GM23338 (cell line): ENCODE measurements around the gene ACP2. TPM values are rescaled to one million over a fixed set of nuclear protein-coding genes. Genes with fewer than 3 reads are reported as not detected.

Source experiments
- ATAC-seq: fragments of 200-7000 bp; cut with Tn5 transposase; 3 replicates; pipeline ENCODE4 v1.9.1; 2020
- DNase-seq: peaks from one replicate; pipeline ENCODE4 v3.0.0-alpha.2; 2015; ENCODE audit warnings: low spot score
- H2AFZ ChIP-seq: fragments of 200-600 bp; sonication (generic); 2 replicates; pipeline ENCODE4 v1.8.0; 2016; ENCODE audit warnings: antibody characterized with exemption, mild to moderate bottlenecking, moderate library complexity
- H3F3A ChIP-seq: fragments of 200-600 bp; sonication (generic); replicated peaks from 2 replicates; pipeline ENCODE4 v1.8.0; 2017; ENCODE audit warnings: antibody characterized with exemption, mixed run types, low read depth
- H3K27ac ChIP-seq: fragments of 200-600 bp; sonication (generic); 2 replicates; pipeline ENCODE4 v1.6.1; 2016; ENCODE audit warnings: low read depth
- H3K27me3 ChIP-seq: fragments of 200-600 bp; sonication (generic); 2 replicates; pipeline ENCODE4 v1.8.0; 2016; ENCODE audit warnings: mild to moderate bottlenecking, mixed run types, moderate library complexity; ENCODE audit not compliant: insufficient read depth
- H3K36me3 ChIP-seq: fragments of 200-600 bp; sonication (generic); 2 replicates; pipeline ENCODE4 v1.8.0; 2016; ENCODE audit warnings: mild to moderate bottlenecking; ENCODE audit not compliant: insufficient read depth
- H3K4me1 ChIP-seq: fragments of 200-600 bp; sonication (generic); 2 replicates; pipeline ENCODE4 v1.8.0; 2016; ENCODE audit warnings: mild to moderate bottlenecking, moderate library complexity; ENCODE audit not compliant: insufficient read depth
- H3K4me2 ChIP-seq: fragments of 200-600 bp; sonication (generic); 2 replicates; pipeline ENCODE4 v1.7.1; 2017; ENCODE audit warnings: mixed run types
- H3K4me3 ChIP-seq: fragments of 200-600 bp; sonication (generic); 2 replicates; pipeline ENCODE4 v1.6.1; 2016; ENCODE audit warnings: mixed run types
- H3K79me2 ChIP-seq: fragments of 200-600 bp; sonication (generic); replicated peaks from 2 replicates; pipeline ENCODE4 v1.8.0; 2017; ENCODE audit warnings: mild to moderate bottlenecking; ENCODE audit not compliant: insufficient read depth
- H3K9me2 ChIP-seq: fragments of 200-600 bp; sonication (generic); 2 replicates; pipeline ENCODE4 v1.8.0; 2017; ENCODE audit not compliant: insufficient read depth
- H4K20me1 ChIP-seq: fragments of 200-600 bp; sonication (generic); replicated peaks from 2 replicates; pipeline ENCODE4 v1.8.0; 2017; ENCODE audit warnings: mild to moderate bottlenecking; ENCODE audit not compliant: insufficient read depth
- H3K27ac Mint-ChIP-seq: 2 replicates; pipeline ENCODE4 v1.8.0; 2020; ENCODE audit warnings: inconsistent platforms, mild to moderate bottlenecking, moderate library complexity, mixed read lengths
- H3K27me3 Mint-ChIP-seq: 3 replicates; pipeline ENCODE4 v1.8.0; 2022; ENCODE audit warnings: low read depth, mild to moderate bottlenecking, moderate library complexity, mixed read lengths, inconsistent platforms; ENCODE audit not compliant: insufficient read depth, poor library complexity
- H3K36me3 Mint-ChIP-seq: 3 replicates; pipeline ENCODE4 v1.8.0; 2021; ENCODE audit warnings: low read depth, mild to moderate bottlenecking, inconsistent platforms, moderate library complexity, mixed read lengths
- H3K4me1 Mint-ChIP-seq: 3 replicates; pipeline ENCODE4 v1.8.0; 2020; ENCODE audit warnings: mild to moderate bottlenecking, inconsistent platforms, mixed read lengths
- H3K4me3 Mint-ChIP-seq: 3 replicates; pipeline ENCODE4 v1.8.0; 2021; ENCODE audit warnings: moderate library complexity, mild to moderate bottlenecking, inconsistent platforms, mixed read lengths
- H3K9me3 Mint-ChIP-seq: 3 replicates; pipeline ENCODE4 v1.8.0; 2020; ENCODE audit warnings: moderate library complexity, mild to moderate bottlenecking, inconsistent platforms, mixed read lengths
- CREB1 ChIP-seq: fragments of 250-450 bp; sonication (Bioruptor Pico); IDR thresholded peaks from 2 replicates; pipeline ENCODE4 v1.5.0; 2020; ENCODE audit warnings: low read depth, mild to moderate bottlenecking, moderate library complexity
- ETS1 ChIP-seq: IDR thresholded peaks from 2 replicates; pipeline ENCODE4 v1.6.1; 2016; ENCODE audit warnings: antibody characterized with exemption
- EZH2 ChIP-seq: fragments of 200-600 bp; sonication (generic); IDR thresholded peaks from one replicate; pipeline ENCODE4 v1.8.0; 2017; ENCODE audit warnings: antibody characterized with exemption, mild to moderate bottlenecking, low read depth; ENCODE audit not compliant: unreplicated experiment
- EZH2phosphoT487 ChIP-seq: fragments of 200-600 bp; sonication (generic); IDR thresholded peaks from one replicate; pipeline ENCODE4 v1.8.1; 2018; ENCODE audit warnings: antibody characterized with exemption; ENCODE audit not compliant: unreplicated experiment
- JUNB ChIP-seq: IDR thresholded peaks from one replicate; pipeline ENCODE4 v1.6.1; 2016; ENCODE audit warnings: antibody characterized with exemption; ENCODE audit not compliant: unreplicated experiment
- NANOG ChIP-seq: IDR thresholded peaks from 2 replicates; pipeline ENCODE4 v1.6.1; 2016; ENCODE audit warnings: antibody characterized with exemption, borderline replicate concordance
- POLR2AphosphoS5 ChIP-seq: IDR thresholded peaks from 2 replicates; pipeline ENCODE4 v1.6.1; 2016; ENCODE audit warnings: antibody characterized with exemption, low read depth
- REST ChIP-seq: IDR thresholded peaks from one replicate; pipeline ENCODE4 v1.6.1; 2018; ENCODE audit warnings: antibody characterized with exemption; ENCODE audit not compliant: unreplicated experiment
- STAT1 ChIP-seq: IDR thresholded peaks from one replicate; pipeline ENCODE4 v1.6.1; 2016; ENCODE audit warnings: antibody characterized with exemption; ENCODE audit not compliant: unreplicated experiment
- ZNF114 ChIP-seq: fragments of 250-450 bp; sonication (Bioruptor Pico); IDR thresholded peaks from 2 replicates; pipeline ENCODE4 v1.5.0; 2020; ENCODE audit warnings: mild to moderate bottlenecking, moderate library complexity
- ZNF331 ChIP-seq: fragments of 250-450 bp; sonication (Bioruptor Pico); IDR thresholded peaks from 2 replicates; pipeline ENCODE4 v1.5.0; 2020; ENCODE audit warnings: low read depth, mild to moderate bottlenecking, moderate library complexity
- ZNF462 ChIP-seq: fragments of 250-450 bp; sonication (Bioruptor Pico); IDR thresholded peaks from 2 replicates; pipeline ENCODE4 v1.5.0; 2020; ENCODE audit warnings: mild to moderate bottlenecking, moderate library complexity
- polyA plus RNA-seq: library from polyadenylated mRNA; unstranded; fragments of >200 nt; fragmentation: Nextera tagmentation; extraction: Ambion mirVana; gene quantifications from 2 replicates; pipeline ENCODE4 v1.2.1, GENCODE V29; 2016
- total RNA-seq: library from RNA; depleted of rRNA; stranded (reverse); fragments of >200 nt; shearing (Covaris generic); gene quantifications from 2 replicates; pipeline ENCODE4 v1.2.3, GENCODE V29; 2014
- TF ChIP-seq, protein P1 (sequence below), 2 experiments: fragments of 200-600 bp in 1 of 2; sonication (generic) in 1 of 2; conservative IDR thresholded peaks; 2 replicates each; pipeline versions ENCODE4 v1.5.1 to v1.6.1; 2016 to 2017; ENCODE audit warnings: antibody characterized with exemption in 2 of 2, low read depth in 2 of 2, mild to moderate bottlenecking in 2 of 2, moderate library complexity in 1 of 2

Gene ACP2
- total and polyA plus RNA-seq, 2 experiments from 2014 or later = 7.3 to 32.1 TPM

- ATAC-seq (no peak), DNase-seq (no peak)
- no peak overlapping the region for H2AFZ ChIP-seq
- peaks cover 26% of the 10 kb centered on the region for H3K36me3 ChIP-seq
- H3K9me2 ChIP-seq = no peaks in the 10 kb centered on the region
- no peaks in the 10 kb centered on the region for H3K9me3 Mint-ChIP-seq
- no peaks in the 10 kb centered on the region for H3K4me1 Mint-ChIP-seq
- no peaks in the 10 kb centered on the region for H3K27me3 ChIP-seq
- H3K36me3 Mint-ChIP-seq = peaks cover 75% of the 10 kb centered on the region
- H3K4me3 Mint-ChIP-seq = no peak overlapping the region
- TF ChIP-seq ZNF114 = no peak
- no peak for TF ChIP-seq NANOG
- no peak for TF ChIP-seq STAT1
- no peak for TF ChIP-seq EZH2phosphoT487
- no peak for TF ChIP-seq EZH2
- TF ChIP-seq JUNB = no peak
- no peak for TF ChIP-seq POLR2AphosphoS5
- no peak for TF ChIP-seq ZNF462 (CRISPR knock-in tag)
- TF ChIP-seq, protein P1, sequence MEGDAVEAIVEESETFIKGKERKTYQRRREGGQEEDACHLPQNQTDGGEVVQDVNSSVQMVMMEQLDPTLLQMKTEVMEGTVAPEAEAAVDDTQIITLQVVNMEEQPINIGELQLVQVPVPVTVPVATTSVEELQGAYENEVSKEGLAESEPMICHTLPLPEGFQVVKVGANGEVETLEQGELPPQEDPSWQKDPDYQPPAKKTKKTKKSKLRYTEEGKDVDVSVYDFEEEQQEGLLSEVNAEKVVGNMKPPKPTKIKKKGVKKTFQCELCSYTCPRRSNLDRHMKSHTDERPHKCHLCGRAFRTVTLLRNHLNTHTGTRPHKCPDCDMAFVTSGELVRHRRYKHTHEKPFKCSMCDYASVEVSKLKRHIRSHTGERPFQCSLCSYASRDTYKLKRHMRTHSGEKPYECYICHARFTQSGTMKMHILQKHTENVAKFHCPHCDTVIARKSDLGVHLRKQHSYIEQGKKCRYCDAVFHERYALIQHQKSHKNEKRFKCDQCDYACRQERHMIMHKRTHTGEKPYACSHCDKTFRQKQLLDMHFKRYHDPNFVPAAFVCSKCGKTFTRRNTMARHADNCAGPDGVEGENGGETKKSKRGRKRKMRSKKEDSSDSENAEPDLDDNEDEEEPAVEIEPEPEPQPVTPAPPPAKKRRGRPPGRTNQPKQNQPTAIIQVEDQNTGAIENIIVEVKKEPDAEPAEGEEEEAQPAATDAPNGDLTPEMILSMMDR (conservative IDR thresholded peaks at IDR 0.05; ENCODE audit: low read depth in 2 of 2) = no peak
- no peak for TF ChIP-seq ETS1
- no peak for TF ChIP-seq CREB1 (CRISPR knock-in tag)
- TF ChIP-seq ZNF331 = no peak
- TF ChIP-seq REST = no peak
- H3K4me3 ChIP-seq = no peak overlapping the region
- H3K79me2 ChIP-seq = no peaks in the 10 kb centered on the region
- H3K27ac ChIP-seq = no peak overlapping the region
- no peaks in the 10 kb centered on the region for H3F3A ChIP-seq
- no peak overlapping the region for H3K27ac Mint-ChIP-seq
- H4K20me1 ChIP-seq = no peaks in the 10 kb centered on the region; the same call in 1 of the 2 replicates
- H3K4me1 ChIP-seq = no peaks in the 10 kb centered on the region
- peaks cover 2% of the 10 kb centered on the region for H3K27me3 Mint-ChIP-seq
- H3K4me2 ChIP-seq = no peak overlapping the region
These were observed 47.4 kb upstream of the ACP2 start for GRCh38 chr11:47296045-47296444.
